ENCODE data around the gene IL15RA. TPM values are rescaled to one million over a fixed set of nuclear protein-coding genes. Genes with fewer than 3 reads are reported as not detected.

Gene IL15RA
- total RNA-seq, 4 donors from 2014 or later: 17.7 to 21.9 (median 20.6) TPM

- H3K27me3 ChIP-seq: peaks cover 16% of the 10 kb centered on the region
- TF ChIP-seq EP300 (IDR thresholded peaks at IDR 0.05) (no peak), POLR2AphosphoS5 (IDR thresholded peaks at IDR 0.05) (no peak), POLR2A (IDR thresholded peaks at IDR 0.05) (no peak)
- TF ChIP-seq, protein P1, sequence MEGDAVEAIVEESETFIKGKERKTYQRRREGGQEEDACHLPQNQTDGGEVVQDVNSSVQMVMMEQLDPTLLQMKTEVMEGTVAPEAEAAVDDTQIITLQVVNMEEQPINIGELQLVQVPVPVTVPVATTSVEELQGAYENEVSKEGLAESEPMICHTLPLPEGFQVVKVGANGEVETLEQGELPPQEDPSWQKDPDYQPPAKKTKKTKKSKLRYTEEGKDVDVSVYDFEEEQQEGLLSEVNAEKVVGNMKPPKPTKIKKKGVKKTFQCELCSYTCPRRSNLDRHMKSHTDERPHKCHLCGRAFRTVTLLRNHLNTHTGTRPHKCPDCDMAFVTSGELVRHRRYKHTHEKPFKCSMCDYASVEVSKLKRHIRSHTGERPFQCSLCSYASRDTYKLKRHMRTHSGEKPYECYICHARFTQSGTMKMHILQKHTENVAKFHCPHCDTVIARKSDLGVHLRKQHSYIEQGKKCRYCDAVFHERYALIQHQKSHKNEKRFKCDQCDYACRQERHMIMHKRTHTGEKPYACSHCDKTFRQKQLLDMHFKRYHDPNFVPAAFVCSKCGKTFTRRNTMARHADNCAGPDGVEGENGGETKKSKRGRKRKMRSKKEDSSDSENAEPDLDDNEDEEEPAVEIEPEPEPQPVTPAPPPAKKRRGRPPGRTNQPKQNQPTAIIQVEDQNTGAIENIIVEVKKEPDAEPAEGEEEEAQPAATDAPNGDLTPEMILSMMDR (IDR thresholded peaks at IDR 0.05): no peak
- H3K4me1 ChIP-seq: no peaks in the 10 kb centered on the region
- H3K9me3 ChIP-seq: peaks cover 0 to 12% (median 0%) of the 10 kb centered on the region in 3 donors
- H3K36me3 ChIP-seq: no peaks in the 10 kb centered on the region
- no peak overlapping the region for H3K4me3 ChIP-seq
- no peak for ATAC-seq
- no peak overlapping the region for H3K27ac ChIP-seq
- 81% methylated on average over 4 of the region's 4 CpGs; no CpG with 5 or more reads in 1 of the 2 donors for WGBS, 2 donors (ENCODE audit: low coverage in 1 of 2)
Measured at GRCh38 chr10:5996696-5997095, 19.4 kb upstream of the IL15RA start.

DNA sequence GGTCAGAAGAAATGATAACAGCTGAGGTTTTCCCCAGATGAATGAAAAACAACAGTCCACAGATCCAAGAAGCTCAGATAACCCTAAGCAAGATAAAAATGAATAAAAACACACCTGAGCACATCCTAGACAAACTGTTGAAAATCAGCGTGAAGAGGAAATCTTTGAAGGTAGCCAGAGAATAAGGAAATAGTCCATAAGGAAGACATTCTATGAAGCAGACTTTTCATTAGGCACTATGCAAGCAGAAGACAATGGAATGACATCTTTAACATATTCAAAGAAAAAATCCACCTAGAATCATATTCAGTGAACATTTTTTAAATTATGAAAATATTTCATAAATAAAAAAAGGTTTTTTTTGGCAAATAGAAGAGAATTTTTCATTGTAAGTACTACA is 15.1 kb upstream of the IL15RA start:
- no peaks in the 10 kb centered on the region for H3K36me3 ChIP-seq
- peaks cover 0 to 2% (median 0%) of the 10 kb centered on the region in 3 donors for H3K4me1 ChIP-seq
- H3K4me3 ChIP-seq: no peak overlapping the region
- 92 to 100% methylated on average over 1 of the region's 1 CpG for WGBS, 2 donors (ENCODE audit: low coverage in 1 of 2)
- no peaks in the 10 kb centered on the region for H3K27me3 ChIP-seq
- H3K27ac ChIP-seq: no peak overlapping the region
- TF ChIP-seq POLR2A (IDR thresholded peaks at IDR 0.05) (no peak), EP300 (IDR thresholded peaks at IDR 0.05) (no peak), POLR2AphosphoS5 (IDR thresholded peaks at IDR 0.05) (no peak)
- H3K9me3 ChIP-seq: peaks cover 0 to 18% (median 0%) of the 10 kb centered on the region in 3 donors
- ATAC-seq: no peak

GRCh38 chr10:5991708-5992107 is 14.4 kb upstream of the IL15RA start:
- Histone ChIP-seq H3K9me3 (peaks cover 0 to 18% (median 0%) of the 10 kb centered on the region in 3 donors), H3K4me1 (peaks cover 0 to 2% (median 0%) of the 10 kb centered on the region in 3 donors), H3K4me3 (no peak overlapping the region), H3K36me3 (no peaks in the 10 kb centered on the region), H3K27ac (no peak overlapping the region), H3K27me3 (no peaks in the 10 kb centered on the region)
- no peak for ATAC-seq
- TF ChIP-seq POLR2AphosphoS5 (IDR thresholded peaks at IDR 0.05): no peak

DNA sequence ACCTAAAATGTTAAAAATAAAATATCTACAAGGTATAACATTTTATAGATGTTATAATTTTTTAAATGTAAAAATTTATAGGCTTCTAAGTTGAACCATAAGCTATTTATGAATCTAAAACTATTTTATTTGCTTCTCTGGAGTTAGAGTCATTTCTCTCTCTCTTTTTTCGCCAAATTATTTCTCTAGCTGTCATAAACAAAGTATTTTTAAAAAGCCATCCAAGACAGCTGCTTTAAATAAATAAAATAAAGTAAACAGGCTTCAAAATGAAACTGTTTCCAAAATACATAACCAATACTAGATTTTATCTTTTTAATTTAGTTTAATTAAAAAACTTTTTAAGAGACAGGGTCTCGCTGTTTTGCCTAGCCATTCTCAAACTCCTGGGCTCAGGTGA is 12.4 kb upstream of the IL15RA start:
- no peak for TF ChIP-seq POLR2A (IDR thresholded peaks at IDR 0.05)
- no peak for TF ChIP-seq EP300 (IDR thresholded peaks at IDR 0.05)
- TF ChIP-seq, protein P1 (IDR thresholded peaks at IDR 0.05): no peak
- no peak for TF ChIP-seq POLR2AphosphoS5 (IDR thresholded peaks at IDR 0.05)
- 61 to 64% methylated on average over 2 of the region's 2 CpGs for WGBS, 2 donors (ENCODE audit: low coverage in 1 of 2)
- no peaks in the 10 kb centered on the region for H3K36me3 ChIP-seq
- peak overlapping the region in 2 of 4 donors; percentile 16 to 35 for H3K27ac ChIP-seq
- peaks cover 0 to 5% (median 2%) of the 10 kb centered on the region in 3 donors for H3K4me1 ChIP-seq
- ATAC-seq: no peak
- no peaks in the 10 kb centered on the region for H3K27me3 ChIP-seq
- peaks cover 0 to 18% (median 0%) of the 10 kb centered on the region in 3 donors for H3K9me3 ChIP-seq
- H3K4me3 ChIP-seq: no peak overlapping the region

- no peak overlapping the region for H3K4me3 ChIP-seq
- H3K36me3 ChIP-seq: no peaks in the 10 kb centered on the region
- peak overlapping the region in 1 of 4 donors; percentile 42 for H3K27ac ChIP-seq
- TF ChIP-seq EP300 (IDR thresholded peaks at IDR 0.05) (no peak), POLR2AphosphoS5 (IDR thresholded peaks at IDR 0.05) (no peak), POLR2A (IDR thresholded peaks at IDR 0.05) (no peak)
- TF ChIP-seq, protein P1 (IDR thresholded peaks at IDR 0.05): no peak
- peaks cover 0 to 5% (median 2%) of the 10 kb centered on the region in 3 donors for H3K4me1 ChIP-seq
- peaks cover 2% of the 10 kb centered on the region for H3K27me3 ChIP-seq
- H3K9me3 ChIP-seq: peaks cover 0 to 18% (median 0%) of the 10 kb centered on the region in 3 donors
- WGBS, 2 donors (ENCODE audit: low coverage in 1 of 2): 78 to 91% methylated on average over 7 to 8 of the region's 10 CpGs
- no peak for ATAC-seq
Measured at GRCh38 chr10:5988336-5988920, 11.1 kb upstream of the IL15RA start.

DNA sequence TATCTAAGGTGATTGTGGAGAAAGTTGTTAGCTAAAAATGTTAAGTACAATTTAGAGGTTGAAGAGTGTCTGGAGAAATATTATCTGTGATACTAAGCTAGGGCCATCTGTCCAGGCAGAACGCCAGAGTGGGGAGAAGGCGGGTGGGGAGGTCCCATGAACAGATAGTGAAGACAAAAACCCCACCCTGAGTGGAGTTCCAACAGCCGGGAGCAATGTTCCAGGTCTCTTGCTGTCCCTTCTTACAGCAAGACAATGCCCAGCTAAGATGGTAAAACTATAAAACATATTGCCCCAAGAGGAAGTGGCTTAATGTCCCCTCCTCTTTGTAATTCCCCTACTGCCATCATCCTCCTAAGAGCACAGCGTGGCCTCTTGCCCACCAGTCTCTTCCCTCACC is 10.4 kb upstream of the IL15RA start:
- Histone ChIP-seq H3K36me3 (no peaks in the 10 kb centered on the region), H3K27me3 (peaks cover 3% of the 10 kb centered on the region), H3K4me1 (peaks cover 0 to 5% (median 2%) of the 10 kb centered on the region in 3 donors), H3K4me3 (no peak overlapping the region), H3K9me3 (peaks cover 0 to 17% (median 0%) of the 10 kb centered on the region in 3 donors), H3K27ac (peak overlapping the region in 3 of 4 donors; percentile 31 to 51 (median 42))
- WGBS, 2 donors (ENCODE audit: low coverage in 1 of 2): 46 to 80% methylated on average over 3 to 4 of the region's 4 CpGs
- no peak for TF ChIP-seq POLR2A (IDR thresholded peaks at IDR 0.05)
- TF ChIP-seq, protein P1 (IDR thresholded peaks at IDR 0.05): no peak
- TF ChIP-seq EP300 (IDR thresholded peaks at IDR 0.05): no peak
- TF ChIP-seq POLR2AphosphoS5 (IDR thresholded peaks at IDR 0.05): no peak
- ATAC-seq: peak; percentile 35

All from gastroesophageal sphincter (tissue), 4 donors.